Measurements from ENCODE around the gene ANTXR1.

GRCh38 chr2:69073928-69074570 is 61.1 kb downstream of the ANTXR1 start:
- TF ChIP-seq CTCF (IDR thresholded peaks at IDR 0.05 in 8 of 11, conservative IDR thresholded peaks at IDR 0.05 in 3 of 11) (no peak), POLR2A (IDR thresholded peaks at IDR 0.05) (no peak), POLR2AphosphoS5 (IDR thresholded peaks at IDR 0.05) (no peak)

Measured in spleen (tissue), 7 donors.